Aorta (tissue), 5 donors: Measurements from ENCODE around the gene CACNG1. TPM values are rescaled to one million over a fixed set of nuclear protein-coding genes. Genes with fewer than 3 reads are reported as not detected.

Source experiments
- ATAC-seq: fragments of 200-7000 bp; cut with Tn5 transposase; one replicate; pipeline ENCODE4 v1.9.1; 2022; ENCODE audit warnings: moderate library complexity; ENCODE audit not compliant: low FRiP score
- DNase-seq, 2 donors: peaks; one replicate each; pipeline ENCODE4 v3.0.0-alpha.2; 2020
- H3K27ac ChIP-seq, 2 donors: one replicate each; pipeline ENCODE4 v1.5.1; 2013; ENCODE audit warnings: low read length in 2 of 2, mild to moderate bottlenecking in 2 of 2, moderate library complexity in 2 of 2, control low read depth in 1 of 2, inconsistent platforms in 1 of 2, low read depth in 1 of 2
- H3K27me3 ChIP-seq, 2 donors: one replicate each; pipeline ENCODE4 v1.6.1; 2013; ENCODE audit warnings: control low read depth in 1 of 2, low read length in 1 of 2, mild to moderate bottlenecking in 1 of 2, moderate library complexity in 1 of 2; ENCODE audit not compliant: insufficient read depth in 2 of 2, control insufficient read depth in 1 of 2
- H3K36me3 ChIP-seq, 2 donors: one replicate each; pipeline ENCODE4 v1.6.1; 2013; ENCODE audit warnings: control low read depth in 1 of 2, low read length in 1 of 2, mild to moderate bottlenecking in 1 of 2; ENCODE audit not compliant: insufficient read depth in 2 of 2, control insufficient read depth in 1 of 2
- H3K4me1 ChIP-seq, 2 donors: one replicate each; pipeline ENCODE4 v1.6.1; 2013; ENCODE audit warnings: low read length in 2 of 2, control low read depth in 1 of 2, mild to moderate bottlenecking in 1 of 2, moderate library complexity in 1 of 2; ENCODE audit not compliant: insufficient read depth in 2 of 2, control insufficient read depth in 1 of 2
- H3K4me3 ChIP-seq, 2 donors: one replicate each; pipeline ENCODE4 v1.5.1; 2013; ENCODE audit warnings: low read length in 2 of 2, control low read depth in 1 of 2, mild to moderate bottlenecking in 1 of 2
- H3K9me3 ChIP-seq: one replicate; pipeline ENCODE4 v1.6.1; 2013; ENCODE audit warnings: mild to moderate bottlenecking, low read length; ENCODE audit not compliant: control insufficient read depth
- WGBS, 2 donors: extraction: QIAGEN DNeasy Blood & Tissue Kit; methylation state at CpG; one replicate each; pipeline ENCODE4 v1.1.7; 2013; 5-methylcytosine and 5-hydroxymethylcytosine counted together
- intact Hi-C, 2 donors: fragments of 100-400 bp; cut with DNase I; formaldehyde crosslinking; loops; one replicate each; pipeline versions ENCODE4 v1.14.2 to v1.15.0; 2022
- polyA plus RNA-seq, 2 donors: library from polyadenylated mRNA; stranded (reverse); fragments of 200-250 nt; gene quantifications; one replicate each; pipeline ENCODE4 v1.2.3, GENCODE V29; 2013
- total RNA-seq, 2 donors: library from RNA; stranded (reverse); fragmentation: NEBNext Ultra II Directional; extraction: Animal tissue kit (Norgen Biotek cat#: 25700); gene quantifications; one replicate each; pipeline ENCODE4 v1.2.1, GENCODE V29; 2021
- donor health status: healthy with polysubstance abuse.
- donor health status: Bipolar disorder and iron deficiency.
- donor health status: DM: no; HTN: no; CAD: no.
- donor health status: DM: no; HTN: no; CAD: no.
- donor health status: DM: yes; HTN: yes; CAD: no.

The CACNG1 gene
- total and polyA plus RNA-seq, 4 donors: 0.38 TPM; not detected in 3

DNA sequence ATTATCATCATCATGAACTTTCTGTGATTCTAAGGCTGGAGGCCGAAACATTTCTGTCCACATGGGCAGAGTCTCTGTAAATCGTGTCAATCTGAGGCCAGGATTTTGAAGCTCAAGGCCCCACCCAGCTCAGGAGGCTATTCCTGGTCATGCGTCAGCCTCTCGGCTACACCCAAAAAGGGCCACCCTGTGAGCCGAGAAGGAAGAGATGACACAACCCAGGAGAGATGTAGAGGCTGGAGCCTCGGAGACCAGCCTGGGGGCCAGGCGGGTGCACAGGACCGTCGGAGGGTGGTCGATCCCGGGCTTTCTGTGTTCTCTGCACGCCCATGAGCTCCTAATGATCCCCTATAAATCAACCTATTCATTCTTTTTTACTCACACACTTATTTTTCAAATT lies 1.1 kb upstream of the CACNG1 start:
- Histone ChIP-seq H3K27me3 (no peaks in the 10 kb centered on the region), H3K9me3 (peaks cover 2% of the 10 kb centered on the region), H3K4me1 (no peaks in the 10 kb centered on the region), H3K4me3 (no peak overlapping the region), H3K27ac (no peak overlapping the region), H3K36me3 (no peaks in the 10 kb centered on the region)
- no peak for DNase-seq
- ATAC-seq: no peak
- intact Hi-C loops: no loop called here
- 90% methylated on average over 12 of the region's 12 CpGs for WGBS, 2 donors

GRCh38 chr17:67044940-67045339 lies 586 bp downstream of the CACNG1 start:
- no peak overlapping the region for H3K27ac ChIP-seq
- no peak overlapping the region for H3K4me3 ChIP-seq
- H3K36me3 ChIP-seq: no peaks in the 10 kb centered on the region
- no peak for DNase-seq
- H3K9me3 ChIP-seq: peaks cover 2% of the 10 kb centered on the region
- no peaks in the 10 kb centered on the region for H3K27me3 ChIP-seq
- 64 to 68% methylated on average over 5 of the region's 5 CpGs for WGBS, 2 donors
- intact Hi-C loops: no loop called here
- no peak for ATAC-seq
- H3K4me1 ChIP-seq: no peaks in the 10 kb centered on the region

DNA sequence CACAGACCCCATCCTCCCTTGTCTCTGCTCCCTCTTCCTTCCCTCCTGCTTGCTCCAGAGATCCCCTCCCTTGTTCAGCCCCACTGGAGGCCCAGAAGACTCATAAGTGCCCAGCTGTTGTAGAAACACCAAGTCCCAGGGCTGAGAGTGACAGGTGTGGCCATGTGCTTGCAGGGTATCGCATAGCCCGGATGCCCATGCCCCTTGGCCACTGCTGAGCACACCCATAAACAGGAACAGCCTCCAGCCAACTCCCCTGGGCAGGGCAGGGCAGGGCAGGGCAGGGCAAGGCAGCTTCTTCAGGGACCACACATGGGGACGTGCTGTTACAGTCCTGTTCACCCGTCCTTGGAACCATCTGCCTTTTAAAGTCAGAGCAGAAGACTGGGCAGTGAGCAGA lies 2.0 kb downstream of the CACNG1 start:
- ATAC-seq (no peak), DNase-seq (no peak)
- H3K36me3 ChIP-seq: no peaks in the 10 kb centered on the region
- H3K4me1 ChIP-seq: no peaks in the 10 kb centered on the region
- peaks cover 2% of the 10 kb centered on the region for H3K9me3 ChIP-seq
- intact Hi-C loops: no loop called here
- H3K4me3 ChIP-seq: no peak overlapping the region
- 72 to 79% methylated on average over 4 of the region's 4 CpGs for WGBS, 2 donors
- H3K27ac ChIP-seq: no peak overlapping the region
- no peaks in the 10 kb centered on the region for H3K27me3 ChIP-seq

- Histone ChIP-seq H3K27me3 (no peaks in the 10 kb centered on the region), H3K4me3 (no peak overlapping the region), H3K9me3 (peaks cover 2% of the 10 kb centered on the region), H3K36me3 (no peaks in the 10 kb centered on the region), H3K4me1 (no peaks in the 10 kb centered on the region), H3K27ac (no peak overlapping the region)
- 75 to 85% methylated on average over 1 of the region's 1 CpG for WGBS, 2 donors
- ATAC-seq (no peak), DNase-seq (no peak)
- intact Hi-C loops: no loop called here
Measured at GRCh38 chr17:67047382-67047781, 3.0 kb downstream of the CACNG1 start.

- Histone ChIP-seq H3K4me3 (no peak overlapping the region), H3K27ac (no peak overlapping the region), H3K9me3 (peaks cover 2% of the 10 kb centered on the region), H3K4me1 (no peaks in the 10 kb centered on the region), H3K36me3 (no peaks in the 10 kb centered on the region), H3K27me3 (no peaks in the 10 kb centered on the region)
- intact Hi-C loops: no loop called here
- WGBS, 2 donors: 81 to 84% methylated on average over 5 of the region's 5 CpGs
- DNase-seq (no peak), ATAC-seq (no peak)
Measured at GRCh38 chr17:67049025-67049739, 4.8 kb downstream of the CACNG1 start.

GRCh38 chr17:67050066-67050465 lies 5.7 kb downstream of the CACNG1 start:
- DNase-seq (no peak), ATAC-seq (no peak)
- no peak overlapping the region for H3K27ac ChIP-seq
- H3K4me1 ChIP-seq: no peaks in the 10 kb centered on the region
- H3K27me3 ChIP-seq: no peaks in the 10 kb centered on the region
- intact Hi-C loops: no loop called here
- H3K36me3 ChIP-seq: no peaks in the 10 kb centered on the region
- peaks cover 2% of the 10 kb centered on the region for H3K9me3 ChIP-seq
- WGBS, 2 donors: 99 to 100% methylated on average over 1 of the region's 1 CpG
- H3K4me3 ChIP-seq: no peak overlapping the region

GRCh38 chr17:67050471-67051154 lies 6.3 kb downstream of the CACNG1 start:
- 81 to 88% methylated on average over 6 of the region's 6 CpGs for WGBS, 2 donors
- no peaks in the 10 kb centered on the region for H3K4me1 ChIP-seq
- H3K36me3 ChIP-seq: no peaks in the 10 kb centered on the region
- peaks cover 2% of the 10 kb centered on the region for H3K9me3 ChIP-seq
- no peak overlapping the region for H3K27ac ChIP-seq
- DNase-seq: no peak
- no peak for ATAC-seq
- H3K27me3 ChIP-seq: no peaks in the 10 kb centered on the region
- H3K4me3 ChIP-seq: no peak overlapping the region
- intact Hi-C loops: no loop called here

- ATAC-seq (no peak), DNase-seq (no peak)
- no peak overlapping the region for H3K4me3 ChIP-seq
- 79 to 84% methylated on average over 4 of the region's 4 CpGs for WGBS, 2 donors
- H3K27me3 ChIP-seq: no peaks in the 10 kb centered on the region
- H3K36me3 ChIP-seq: no peaks in the 10 kb centered on the region
- intact Hi-C loops: no loop called here
- no peaks in the 10 kb centered on the region for H3K4me1 ChIP-seq
- peaks cover 4% of the 10 kb centered on the region for H3K9me3 ChIP-seq
- H3K27ac ChIP-seq: no peak overlapping the region
Measured at GRCh38 chr17:67051155-67051538, 6.8 kb downstream of the CACNG1 start.

DNA sequence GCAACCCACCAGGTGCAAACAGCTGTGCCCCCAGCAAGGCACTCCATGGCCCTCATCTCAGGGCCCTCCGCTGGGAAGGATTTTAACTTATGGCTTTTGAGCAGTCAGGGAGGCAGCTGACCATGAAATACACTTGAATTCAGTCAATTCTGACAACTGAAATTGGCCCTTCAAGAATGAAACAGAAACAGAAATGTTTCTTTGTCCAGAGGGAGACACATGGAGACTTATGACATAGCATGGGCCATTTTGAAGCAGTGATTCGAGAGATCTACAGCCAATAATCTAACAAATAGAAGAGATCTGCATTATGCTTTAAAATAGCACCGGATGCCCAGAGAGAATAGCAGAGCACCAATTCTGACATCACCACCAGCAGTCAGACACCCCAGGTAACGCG lies 7.5 kb downstream of the CACNG1 start:
- no peak for ATAC-seq
- no peaks in the 10 kb centered on the region for H3K4me1 ChIP-seq
- H3K27ac ChIP-seq: no peak overlapping the region
- DNase-seq: no peak
- H3K27me3 ChIP-seq: no peaks in the 10 kb centered on the region
- H3K9me3 ChIP-seq: peaks cover 4% of the 10 kb centered on the region
- WGBS, 2 donors: 95 to 96% methylated on average over 5 of the region's 5 CpGs
- intact Hi-C loops: no loop called here
- H3K36me3 ChIP-seq: no peaks in the 10 kb centered on the region
- no peak overlapping the region for H3K4me3 ChIP-seq
